Progenitor cell of endocrine pancreas (in vitro differentiated cells): ENCODE measurements around the gene SRSF7. TPM values are rescaled to one million over a fixed set of nuclear protein-coding genes. Genes with fewer than 3 reads are reported as not detected.
"Not testable (repeated sequence)": the region's sequence is repeated elsewhere in the genome, so short reads cannot be mapped to it uniquely, and the experiment has no call there.

Experiments used
- DNase-seq: peaks from one replicate; pipeline ENCODE4 v3.0.0; 2021; ENCODE audit warnings: low spot score; ENCODE audit not compliant: unreplicated experiment
- H3K27ac Mint-ChIP-seq: 2 replicates; pipeline ENCODE4 v1.8.0; 2021; ENCODE audit warnings: mild to moderate bottlenecking, moderate library complexity, mixed read lengths
- H3K27me3 Mint-ChIP-seq: 2 replicates; pipeline ENCODE4 v1.8.0; 2021; ENCODE audit warnings: mixed read lengths
- H3K36me3 Mint-ChIP-seq: 2 replicates; pipeline ENCODE4 v1.8.0; 2022; ENCODE audit warnings: mixed read lengths; ENCODE audit not compliant: insufficient read depth
- H3K4me1 Mint-ChIP-seq: 2 replicates; pipeline ENCODE4 v1.8.0; 2021; ENCODE audit warnings: low read depth, mixed read lengths
- H3K4me3 Mint-ChIP-seq: 2 replicates; pipeline ENCODE4 v1.8.0; 2021; ENCODE audit warnings: low read depth, mild to moderate bottlenecking, moderate library complexity, mixed read lengths
- H3K9me3 Mint-ChIP-seq: 2 replicates; pipeline ENCODE4 v1.8.0; 2021; ENCODE audit warnings: low read depth, mixed read lengths
- total RNA-seq: library from RNA; stranded (reverse); gene quantifications from 2 replicates; pipeline ENCODE4 v1.2.1, GENCODE V29; 2021
- TF ChIP-seq, protein P1 (sequence below): fragments of 200-600 bp; sonication (generic); IDR thresholded peaks from one replicate; pipeline ENCODE4 v1.5.0; 2021; ENCODE audit warnings: antibody characterized with exemption, mild to moderate bottlenecking; ENCODE audit not compliant: unreplicated experiment

The SRSF7 gene
- total RNA-seq, 1 donor from 2014 or later, result 258 TPM

DNA sequence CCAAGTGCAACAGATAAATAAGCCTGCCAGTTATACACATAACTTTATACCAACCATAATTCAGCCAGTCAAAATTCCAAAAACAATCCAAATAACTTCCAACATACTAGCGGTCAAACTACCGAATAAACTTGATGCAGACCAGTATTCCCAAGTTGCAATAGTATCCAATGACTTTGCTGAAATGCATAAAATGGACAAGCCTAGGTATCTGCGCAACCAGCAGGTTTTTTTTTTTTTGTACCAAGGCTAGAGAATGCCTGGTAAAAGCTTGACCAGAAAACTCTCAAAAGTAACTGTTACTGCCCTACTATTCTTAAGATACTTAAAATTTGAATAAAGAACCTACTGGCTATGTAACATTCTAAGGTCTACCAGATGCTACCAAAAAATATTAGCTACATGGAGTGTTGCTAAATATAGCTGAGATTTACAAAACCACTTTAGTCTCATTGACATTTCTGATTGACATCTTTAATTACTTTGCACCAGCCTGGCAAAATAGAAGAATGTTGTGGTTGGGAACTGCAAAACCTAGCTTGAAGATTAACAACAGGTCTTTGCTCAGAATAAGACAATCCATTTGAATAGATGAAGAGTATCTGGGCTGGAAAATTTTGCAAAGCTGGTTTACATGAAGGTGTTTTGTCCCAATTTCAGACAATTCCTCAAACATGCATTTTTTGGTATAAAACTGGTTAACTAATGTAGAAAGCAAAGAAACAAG is 7.3 kb downstream of the SRSF7 start:
- Mint-ChIP-seq H3K4me3 (no peak overlapping the region), H3K27me3 (no peaks in the 10 kb centered on the region), H3K27ac (peak overlapping the region; percentile 53), H3K36me3 (peaks cover 59% of the 10 kb centered on the region), H3K9me3 (peaks cover 9% of the 10 kb centered on the region), H3K4me1 (peaks cover 28% of the 10 kb centered on the region)
- TF ChIP-seq, protein P1, sequence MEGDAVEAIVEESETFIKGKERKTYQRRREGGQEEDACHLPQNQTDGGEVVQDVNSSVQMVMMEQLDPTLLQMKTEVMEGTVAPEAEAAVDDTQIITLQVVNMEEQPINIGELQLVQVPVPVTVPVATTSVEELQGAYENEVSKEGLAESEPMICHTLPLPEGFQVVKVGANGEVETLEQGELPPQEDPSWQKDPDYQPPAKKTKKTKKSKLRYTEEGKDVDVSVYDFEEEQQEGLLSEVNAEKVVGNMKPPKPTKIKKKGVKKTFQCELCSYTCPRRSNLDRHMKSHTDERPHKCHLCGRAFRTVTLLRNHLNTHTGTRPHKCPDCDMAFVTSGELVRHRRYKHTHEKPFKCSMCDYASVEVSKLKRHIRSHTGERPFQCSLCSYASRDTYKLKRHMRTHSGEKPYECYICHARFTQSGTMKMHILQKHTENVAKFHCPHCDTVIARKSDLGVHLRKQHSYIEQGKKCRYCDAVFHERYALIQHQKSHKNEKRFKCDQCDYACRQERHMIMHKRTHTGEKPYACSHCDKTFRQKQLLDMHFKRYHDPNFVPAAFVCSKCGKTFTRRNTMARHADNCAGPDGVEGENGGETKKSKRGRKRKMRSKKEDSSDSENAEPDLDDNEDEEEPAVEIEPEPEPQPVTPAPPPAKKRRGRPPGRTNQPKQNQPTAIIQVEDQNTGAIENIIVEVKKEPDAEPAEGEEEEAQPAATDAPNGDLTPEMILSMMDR, result no peak
- DNase-seq, result no peak

DNA sequence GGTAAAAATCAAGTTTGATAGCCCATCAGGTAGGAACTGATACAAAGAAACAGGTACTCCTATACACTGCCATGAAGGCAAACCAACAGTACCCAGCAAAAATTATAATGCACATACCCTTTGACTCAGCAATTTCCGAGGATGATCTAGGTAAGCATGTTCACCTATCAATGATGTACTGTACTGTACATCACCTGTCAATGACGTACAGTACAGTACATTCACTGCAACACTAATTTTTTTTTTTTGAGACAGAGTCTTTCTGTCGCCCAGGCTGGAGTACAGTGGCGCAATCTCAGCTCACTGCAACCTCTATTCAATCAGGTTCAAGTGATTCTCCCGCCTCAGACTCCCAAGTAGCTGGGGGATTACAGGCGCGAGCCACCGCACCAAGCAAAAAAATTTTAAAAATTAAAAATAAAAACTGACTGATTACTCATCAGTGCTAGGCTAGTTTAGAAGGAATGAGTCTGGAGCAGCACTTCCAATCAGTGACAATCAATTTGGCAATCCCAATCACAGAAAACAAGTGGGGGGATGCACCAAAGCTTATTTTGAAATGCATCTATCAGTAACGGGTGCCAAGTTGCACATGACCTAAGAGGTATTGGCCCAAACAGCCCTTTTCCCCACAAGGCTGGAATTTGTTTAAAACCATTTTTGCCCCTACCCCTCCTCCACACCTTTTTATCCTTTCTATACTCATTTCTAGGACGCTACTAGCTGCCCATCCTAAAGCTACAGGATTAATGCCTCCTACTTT is 8.2 kb downstream of the SRSF7 start:
- peaks cover 22% of the 10 kb centered on the region for H3K4me1 Mint-ChIP-seq
- no peaks in the 10 kb centered on the region for H3K27me3 Mint-ChIP-seq
- DNase-seq, result no peak
- TF ChIP-seq, protein P1, result no peak
- H3K9me3 Mint-ChIP-seq, result peaks cover 9% of the 10 kb centered on the region
- H3K36me3 Mint-ChIP-seq, result peaks cover 60% of the 10 kb centered on the region
- no peak overlapping the region for H3K4me3 Mint-ChIP-seq
- H3K27ac Mint-ChIP-seq, result peak overlapping the region; percentile 77

DNA sequence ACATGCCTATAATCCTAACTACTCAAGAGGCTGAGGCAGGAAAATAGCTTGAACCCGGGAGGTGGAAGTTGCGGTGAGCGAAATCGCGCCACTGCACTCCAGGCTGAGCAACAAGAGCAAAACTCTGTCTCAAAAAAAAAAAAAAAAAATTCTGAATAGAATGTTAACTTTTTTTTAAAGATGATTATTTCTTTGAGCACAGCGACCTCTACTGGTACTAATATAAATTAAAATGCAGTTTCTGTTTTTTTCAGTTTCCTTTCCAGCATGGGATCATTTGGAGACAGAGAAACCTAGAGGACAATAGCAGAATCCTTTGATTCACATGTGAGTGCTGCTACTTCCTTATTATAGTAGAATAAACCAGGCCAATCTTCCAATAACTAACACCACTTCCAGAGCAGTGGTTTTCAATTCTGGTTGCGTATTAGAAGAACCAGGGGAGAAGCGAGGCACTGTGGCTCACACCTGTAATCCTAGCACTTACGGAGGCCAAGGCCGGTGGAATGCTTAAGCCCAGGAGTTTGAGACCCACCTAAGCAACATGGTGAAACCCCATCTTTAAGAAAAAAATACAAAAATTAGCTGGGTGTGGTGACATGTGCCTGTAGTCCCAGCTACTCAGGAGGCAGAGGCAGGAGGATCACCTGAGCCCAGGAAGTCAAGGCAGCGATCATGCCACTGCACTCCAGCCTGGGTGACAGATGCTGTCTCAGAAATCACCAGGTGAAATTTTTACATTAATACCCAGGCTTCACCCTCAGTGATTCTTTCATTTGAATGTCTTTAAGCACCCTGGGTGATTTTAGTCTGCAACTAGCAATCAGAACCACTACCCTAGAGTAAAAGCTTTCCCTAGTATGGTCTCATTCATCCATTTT is 10.1 kb downstream of the SRSF7 start:
- Mint-ChIP-seq H3K27me3 (no peaks in the 10 kb centered on the region), H3K4me3 (no peak overlapping the region), H3K36me3 (peaks cover 47% of the 10 kb centered on the region), H3K27ac (peak overlapping the region; percentile 41), H3K4me1 (peaks cover 5% of the 10 kb centered on the region), H3K9me3 (peaks cover 9% of the 10 kb centered on the region)
- TF ChIP-seq, protein P1, result peak; percentile 69
- DNase-seq, result no peak

DNA sequence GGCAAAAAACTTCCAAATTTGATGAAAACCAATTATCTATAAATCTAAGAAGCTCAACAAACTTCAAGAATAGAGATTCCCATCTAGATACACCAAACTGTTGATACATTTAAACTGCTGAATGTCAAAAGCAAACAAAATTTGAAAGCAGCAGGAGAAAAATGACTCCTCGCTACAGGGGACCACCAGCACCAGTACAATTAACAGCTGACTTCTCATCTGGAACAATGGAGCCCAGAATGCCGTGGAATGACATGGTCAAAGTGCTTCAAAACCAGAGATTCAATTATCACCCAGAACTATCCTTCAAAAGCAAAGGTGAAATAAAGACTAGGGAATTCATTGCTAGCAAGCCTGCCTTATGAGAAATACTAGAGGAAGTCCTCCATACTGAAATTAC is 11.6 kb downstream of the SRSF7 start:
- Mint-ChIP-seq H3K9me3 (peaks cover 9% of the 10 kb centered on the region), H3K27ac (peak overlapping the region; percentile 67), H3K36me3 (peaks cover 44% of the 10 kb centered on the region), H3K27me3 (no peaks in the 10 kb centered on the region), H3K4me1 (peaks cover 2% of the 10 kb centered on the region), H3K4me3 (no peak overlapping the region)
- TF ChIP-seq, protein P1, result no peak
- no peak for DNase-seq

DNA sequence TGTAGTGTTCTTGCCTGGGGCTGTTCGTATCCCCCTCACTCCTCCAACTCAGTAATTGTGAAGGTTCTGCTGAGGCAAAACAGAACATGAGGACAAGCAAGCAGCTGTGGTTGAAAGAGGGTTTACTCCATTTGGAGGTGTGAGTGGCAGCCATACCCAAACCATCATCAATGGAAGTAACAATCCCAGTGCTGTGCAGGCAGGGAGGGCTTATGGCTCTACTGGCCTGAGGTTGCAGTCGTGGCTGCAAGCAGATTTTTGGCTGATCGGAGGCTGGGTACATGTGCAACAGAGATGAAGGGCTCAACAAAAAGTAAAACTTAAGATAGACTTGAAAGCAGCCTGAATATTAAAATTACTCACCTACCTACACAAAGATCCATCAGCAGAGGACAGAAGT is 13.2 kb downstream of the SRSF7 start:
- no peak for DNase-seq
- H3K4me1 Mint-ChIP-seq, result peaks cover 10% of the 10 kb centered on the region
- peaks cover 9% of the 10 kb centered on the region for H3K9me3 Mint-ChIP-seq
- peak overlapping the region; percentile 40 for H3K27ac Mint-ChIP-seq
- H3K36me3 Mint-ChIP-seq, result peaks cover 42% of the 10 kb centered on the region
- TF ChIP-seq, protein P1, result no peak
- H3K4me3 Mint-ChIP-seq, result no peak overlapping the region
- no peaks in the 10 kb centered on the region for H3K27me3 Mint-ChIP-seq

DNA sequence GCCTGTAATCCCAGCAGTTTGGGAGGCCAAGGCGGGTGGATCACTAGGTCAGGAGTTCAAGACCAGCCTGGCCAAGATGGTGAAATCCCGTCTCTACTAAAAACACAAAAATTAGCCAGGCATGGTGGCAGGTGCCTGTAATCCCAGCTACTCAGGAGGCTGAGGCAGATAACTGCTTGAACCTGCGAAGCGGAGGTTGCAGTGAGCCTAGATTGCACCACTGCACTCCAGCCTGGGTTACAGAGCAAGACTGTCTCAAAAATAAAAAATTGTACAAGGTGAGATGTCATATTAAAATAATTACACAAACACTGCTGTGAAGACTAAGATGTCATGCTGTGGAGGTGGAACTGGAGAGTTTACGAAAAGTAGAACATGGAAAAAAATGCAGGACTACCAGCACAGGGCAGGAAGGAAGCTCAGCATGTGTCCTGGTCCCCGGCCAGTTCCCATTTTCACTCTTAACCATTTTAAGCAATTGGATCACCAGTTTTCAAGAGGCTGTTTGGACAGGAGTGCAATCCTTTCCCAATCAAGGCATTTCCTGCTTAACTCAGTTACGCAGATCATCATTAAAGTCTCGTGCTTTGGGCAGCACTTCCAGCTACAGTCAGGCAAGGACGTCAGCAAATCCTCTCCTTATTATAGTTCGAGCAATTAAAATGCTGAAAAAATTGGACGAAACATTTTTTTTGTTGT is 14.0 kb downstream of the SRSF7 start:
- peaks cover 40% of the 10 kb centered on the region for H3K36me3 Mint-ChIP-seq
- H3K4me3 Mint-ChIP-seq, result not testable (repeated sequence)
- peak overlapping the region; percentile 54 for H3K27ac Mint-ChIP-seq

More for the DNA sequence above, 14.0 kb downstream of the SRSF7 start:
- H3K27me3 Mint-ChIP-seq, H3K4me1 Mint-ChIP-seq, DNase-seq, H3K9me3 Mint-ChIP-seq: not testable (repeated sequence)
